Hepatocyte (in vitro differentiated cells): ENCODE results near the gene HRAS. TPM values are rescaled to one million over a fixed set of nuclear protein-coding genes. Genes with fewer than 3 reads are reported as not detected.

Source experiments
- DNase-seq: peaks from one replicate; pipeline ENCODE4 v3.0.0-alpha.2; 2016; ENCODE audit warnings: low spot score
- H2AFZ ChIP-seq: fragments of 200-600 bp; sonication (generic); 2 replicates; pipeline ENCODE4 v1.6.0; 2016; ENCODE audit warnings: antibody characterized with exemption, mild to moderate bottlenecking
- H3K27ac ChIP-seq: fragments of 200-600 bp; sonication (generic); 2 replicates; pipeline ENCODE4 v1.5.1; 2016; ENCODE audit warnings: mild to moderate bottlenecking
- H3K27me3 ChIP-seq: fragments of 200-600 bp; sonication (generic); 2 replicates; pipeline ENCODE4 v1.6.1; 2016
- H3K36me3 ChIP-seq: fragments of 200-600 bp; sonication (generic); replicated peaks from 2 replicates; pipeline ENCODE4 v1.5.1; 2016; ENCODE audit warnings: low read depth; ENCODE audit not compliant: insufficient read depth
- H3K4me1 ChIP-seq: fragments of 200-600 bp; sonication (generic); 2 replicates; pipeline ENCODE4 v1.5.1; 2016; ENCODE audit warnings: mild to moderate bottlenecking, moderate library complexity; ENCODE audit not compliant: insufficient read depth
- H3K4me2 ChIP-seq: fragments of 200-600 bp; sonication (generic); 2 replicates; pipeline ENCODE4 v1.6.0; 2016
- H3K4me3 ChIP-seq: fragments of 200-600 bp; sonication (generic); 2 replicates; pipeline ENCODE4 v1.5.1; 2016; ENCODE audit warnings: mild to moderate bottlenecking
- H3K79me2 ChIP-seq: fragments of 200-600 bp; sonication (generic); 2 replicates; pipeline ENCODE4 v1.6.0; 2017; ENCODE audit warnings: mild to moderate bottlenecking
- H3K9me2 ChIP-seq: fragments of 200-600 bp; sonication (generic); replicated peaks from 2 replicates; pipeline ENCODE4 v1.6.0; 2017; ENCODE audit warnings: mild to moderate bottlenecking; ENCODE audit not compliant: insufficient read depth
- H3K9me3 ChIP-seq: fragments of 200-600 bp; sonication (generic); 2 replicates; pipeline ENCODE4 v1.5.1; 2016; ENCODE audit warnings: low read depth, mild to moderate bottlenecking
- H4K20me1 ChIP-seq: fragments of 200-600 bp; sonication (generic); 2 replicates; pipeline ENCODE4 v1.6.0; 2016; ENCODE audit warnings: mild to moderate bottlenecking; ENCODE audit not compliant: insufficient read depth, poor library complexity, severe bottlenecking
- CTCF ChIP-seq: fragments of 200-600 bp; sonication (generic); IDR thresholded peaks from 2 replicates; pipeline ENCODE4 v1.5.1; 2016; ENCODE audit warnings: antibody characterized with exemption, mild to moderate bottlenecking; ENCODE audit not compliant: poor library complexity
- EZH2 ChIP-seq: fragments of 200-600 bp; sonication (generic); IDR thresholded peaks from 2 replicates; pipeline ENCODE4 v1.6.1; 2016; ENCODE audit warnings: antibody characterized with exemption, mild to moderate bottlenecking, borderline replicate concordance
- EZH2phosphoT487 ChIP-seq: fragments of 200-600 bp; sonication (generic); IDR thresholded peaks from one replicate; pipeline ENCODE4 v1.6.1; 2018; ENCODE audit warnings: antibody characterized with exemption, mild to moderate bottlenecking, low read depth, moderate library complexity; ENCODE audit not compliant: unreplicated experiment, severe bottlenecking
- whole genome bisulfite sequencing: methylation state at CpG from one replicate; pipeline ENCODE4 v1.1.6; 2016; ENCODE audit warnings: low lambda C conversion rate; ENCODE audit errors: missing lambda C conversion rate; 5-methylcytosine and 5-hydroxymethylcytosine counted together
- polyA plus RNA-seq: library from polyadenylated mRNA; unstranded; fragments of >200 nt; fragmentation: Nextera tagmentation; extraction: Ambion mirVana; gene quantifications from 2 replicates; pipeline ENCODE4 v1.2.1, GENCODE V29; 2016
- total RNA-seq: library from RNA; depleted of rRNA; stranded (reverse); fragments of >200 nt; gene quantifications from 2 replicates; pipeline ENCODE4 v1.2.3, GENCODE V29; 2014

The HRAS gene
- total and polyA plus RNA-seq, 2 experiments from 2014 or later, result 28.4 to 57.9 TPM

- Histone ChIP-seq H3K4me2 (no peak overlapping the region), H3K79me2 (no peaks in the 10 kb centered on the region), H3K9me3 (no peaks in the 10 kb centered on the region), H3K9me2 (no peaks in the 10 kb centered on the region), H3K27ac (no peak overlapping the region), H3K4me1 (no peaks in the 10 kb centered on the region), H3K4me3 (no peak overlapping the region), H2AFZ (no peak overlapping the region), H3K36me3 (no peaks in the 10 kb centered on the region), H3K27me3 (no peaks in the 10 kb centered on the region), H4K20me1 (no peaks in the 10 kb centered on the region)
- no peak for TF ChIP-seq EZH2phosphoT487
- no peak for TF ChIP-seq EZH2
- TF ChIP-seq CTCF, result no peak
- 89% methylated on average over 5 of the region's 5 CpGs for WGBS
- DNase-seq, result no peak
Observed at GRCh38 chr11:544817-545166, 9.4 kb upstream of the HRAS start.

- WGBS, result 95% methylated on average over 17 of the region's 20 CpGs
- no peak for DNase-seq
- Histone ChIP-seq H3K27me3 (no peaks in the 10 kb centered on the region), H3K36me3 (no peaks in the 10 kb centered on the region), H3K4me1 (peaks cover 14% of the 10 kb centered on the region), H3K4me3 (no peak overlapping the region), H3K4me2 (no peak overlapping the region), H4K20me1 (no peaks in the 10 kb centered on the region), H3K9me3 (no peaks in the 10 kb centered on the region), H3K79me2 (no peaks in the 10 kb centered on the region), H2AFZ (no peak overlapping the region), H3K27ac (no peak overlapping the region), H3K9me2 (no peaks in the 10 kb centered on the region)
- TF ChIP-seq EZH2phosphoT487 (no peak), EZH2 (no peak), CTCF (no peak)
Observed at GRCh38 chr11:541433-541885, 6.1 kb upstream of the HRAS start.

- H3K9me3 ChIP-seq, result no peaks in the 10 kb centered on the region
- 91% methylated on average over 20 of the region's 23 CpGs for WGBS
Observed at GRCh38 chr11:540583-541432, 5.4 kb upstream of the HRAS start.

More at GRCh38 chr11:540583-541432, 5.4 kb upstream of the HRAS start:
- TF ChIP-seq EZH2phosphoT487, result no peak
- TF ChIP-seq EZH2, result no peak
- no peak for TF ChIP-seq CTCF
- peak; percentile 2 for DNase-seq
- H3K36me3 ChIP-seq, result no peaks in the 10 kb centered on the region
- no peaks in the 10 kb centered on the region for H4K20me1 ChIP-seq
- peaks cover 20% of the 10 kb centered on the region for H3K4me1 ChIP-seq
- no peak overlapping the region for H3K27ac ChIP-seq
- H2AFZ ChIP-seq, result no peak overlapping the region
- no peak overlapping the region for H3K4me3 ChIP-seq
- no peaks in the 10 kb centered on the region for H3K79me2 ChIP-seq
- H3K9me2 ChIP-seq, result no peaks in the 10 kb centered on the region
- H3K27me3 ChIP-seq, result no peaks in the 10 kb centered on the region
- H3K4me2 ChIP-seq, result no peak overlapping the region
